Measurements from ENCODE around the gene DBN1. TPM values are rescaled to one million over a fixed set of nuclear protein-coding genes. Genes with fewer than 3 reads are reported as not detected.
A peak's percentile ranks its signal among the peaks of the same experiment; 100 is the strongest.

DBN1 gene
- total RNA-seq, 1 experiment from 2014 or later, result 144 TPM

DNA sequence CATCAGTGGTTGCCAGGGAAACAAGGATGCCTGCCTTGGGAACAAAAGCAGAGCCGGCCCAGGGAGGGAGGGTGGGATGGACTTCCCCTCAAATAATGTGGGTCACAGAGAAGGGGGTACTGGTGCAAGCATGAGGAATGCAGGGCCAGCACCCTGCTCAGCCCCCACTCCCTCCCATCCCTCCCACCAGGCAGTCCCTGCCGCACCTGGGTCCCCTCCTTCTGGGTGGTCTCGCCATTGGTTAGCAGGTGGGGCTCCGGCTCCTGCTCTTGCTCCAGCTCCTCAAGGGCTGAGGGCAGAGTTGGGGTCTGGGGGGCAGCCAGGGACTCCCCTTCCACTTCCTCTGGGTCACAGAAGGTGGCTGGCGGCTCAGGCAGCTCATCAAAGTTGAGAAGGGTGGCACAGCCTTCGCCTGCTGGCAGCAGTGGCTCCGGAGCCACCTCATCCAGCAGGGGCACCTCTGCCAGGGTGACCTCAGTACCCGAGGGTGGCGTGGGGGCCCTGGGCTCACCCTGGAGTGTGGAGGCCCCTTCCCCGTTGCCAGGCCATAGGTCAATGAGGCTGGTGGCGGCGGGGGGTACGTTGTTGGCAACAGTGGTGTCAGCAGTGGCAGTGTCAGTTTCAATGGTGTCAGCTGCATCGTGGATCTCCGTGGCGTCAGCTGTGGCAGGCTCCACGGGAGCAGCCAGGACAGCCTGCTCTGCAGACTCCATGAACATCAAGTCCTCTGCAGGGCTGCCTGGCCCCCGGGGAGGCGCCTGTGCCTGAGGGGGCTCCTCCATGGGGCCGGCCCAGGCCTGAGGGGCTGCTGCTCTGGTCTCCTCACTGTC is 15.4 kb downstream of the DBN1 start:
- H3K4me3 ChIP-seq (ENCODE audit: low read depth, low read length), result no peak overlapping the region
- H3K4me1 ChIP-seq, result peaks cover 7% of the 10 kb centered on the region; the same call in 1 of the 2 replicates
- Mint-ChIP-seq H3K9me3 (ENCODE audit: unreplicated experiment) (no peaks in the 10 kb centered on the region), H3K4me3 (ENCODE audit: unreplicated experiment) (no peak overlapping the region), H3K4me1 (ENCODE audit: low read depth, unreplicated experiment) (peaks cover 12% of the 10 kb centered on the region), H3K27me3 (ENCODE audit: insufficient read depth, unreplicated experiment) (no peaks in the 10 kb centered on the region), H3K27ac (ENCODE audit: unreplicated experiment) (peak overlapping the region; percentile 83), H3K36me3 (ENCODE audit: insufficient read depth, unreplicated experiment) (peaks cover 87% of the 10 kb centered on the region)
- H3K36me3 ChIP-seq (ENCODE audit: control insufficient read depth, insufficient read depth, low read length), result peaks cover 1% of the 10 kb centered on the region
- TF ChIP-seq, protein P1, sequence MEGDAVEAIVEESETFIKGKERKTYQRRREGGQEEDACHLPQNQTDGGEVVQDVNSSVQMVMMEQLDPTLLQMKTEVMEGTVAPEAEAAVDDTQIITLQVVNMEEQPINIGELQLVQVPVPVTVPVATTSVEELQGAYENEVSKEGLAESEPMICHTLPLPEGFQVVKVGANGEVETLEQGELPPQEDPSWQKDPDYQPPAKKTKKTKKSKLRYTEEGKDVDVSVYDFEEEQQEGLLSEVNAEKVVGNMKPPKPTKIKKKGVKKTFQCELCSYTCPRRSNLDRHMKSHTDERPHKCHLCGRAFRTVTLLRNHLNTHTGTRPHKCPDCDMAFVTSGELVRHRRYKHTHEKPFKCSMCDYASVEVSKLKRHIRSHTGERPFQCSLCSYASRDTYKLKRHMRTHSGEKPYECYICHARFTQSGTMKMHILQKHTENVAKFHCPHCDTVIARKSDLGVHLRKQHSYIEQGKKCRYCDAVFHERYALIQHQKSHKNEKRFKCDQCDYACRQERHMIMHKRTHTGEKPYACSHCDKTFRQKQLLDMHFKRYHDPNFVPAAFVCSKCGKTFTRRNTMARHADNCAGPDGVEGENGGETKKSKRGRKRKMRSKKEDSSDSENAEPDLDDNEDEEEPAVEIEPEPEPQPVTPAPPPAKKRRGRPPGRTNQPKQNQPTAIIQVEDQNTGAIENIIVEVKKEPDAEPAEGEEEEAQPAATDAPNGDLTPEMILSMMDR (IDR thresholded peaks at IDR 0.05; ENCODE audit: insufficient read depth in 1 of 2, low read depth in 1 of 2, low read length in 1 of 2, severe bottlenecking in 1 of 2, unreplicated experiment in 1 of 2), result no peak
- POLR2A ChIA-PET, result interaction anchor here (0.6 to 1.2 kb wide), 5 partner anchors 15 to 107 kb away, joined by 3 to 7 read pairs (median 5); partner anchors contain the start of genes GRK6, LMAN2 and PDLIM7
- no peak for DNase-seq
- intact Hi-C loops (cut with micrococcal nuclease; ENCODE audit: unreplicated experiment), result loop anchor here (1.0 to 2.0 kb wide), 3 partner anchors 15 to 43 kb away; partner anchors contain the start of genes DBN1 and GRK6
- no peaks in the 10 kb centered on the region for H3K27me3 ChIP-seq (replicated peaks; ENCODE audit: control insufficient read depth, insufficient read depth, low read length)
- CTCF ChIA-PET, result interaction anchor here (0.5 to 1.8 kb wide), 22 partner anchors 11 to 150 kb away, joined by 3 to 27 read pairs (median 4); partner anchors contain the start of genes DBN1, GRK6, MXD3 and PDLIM7
- BruUV-seq (replicated peaks), result no TSS peak
- H3K9me3 ChIP-seq, result no peaks in the 10 kb centered on the region

DNA sequence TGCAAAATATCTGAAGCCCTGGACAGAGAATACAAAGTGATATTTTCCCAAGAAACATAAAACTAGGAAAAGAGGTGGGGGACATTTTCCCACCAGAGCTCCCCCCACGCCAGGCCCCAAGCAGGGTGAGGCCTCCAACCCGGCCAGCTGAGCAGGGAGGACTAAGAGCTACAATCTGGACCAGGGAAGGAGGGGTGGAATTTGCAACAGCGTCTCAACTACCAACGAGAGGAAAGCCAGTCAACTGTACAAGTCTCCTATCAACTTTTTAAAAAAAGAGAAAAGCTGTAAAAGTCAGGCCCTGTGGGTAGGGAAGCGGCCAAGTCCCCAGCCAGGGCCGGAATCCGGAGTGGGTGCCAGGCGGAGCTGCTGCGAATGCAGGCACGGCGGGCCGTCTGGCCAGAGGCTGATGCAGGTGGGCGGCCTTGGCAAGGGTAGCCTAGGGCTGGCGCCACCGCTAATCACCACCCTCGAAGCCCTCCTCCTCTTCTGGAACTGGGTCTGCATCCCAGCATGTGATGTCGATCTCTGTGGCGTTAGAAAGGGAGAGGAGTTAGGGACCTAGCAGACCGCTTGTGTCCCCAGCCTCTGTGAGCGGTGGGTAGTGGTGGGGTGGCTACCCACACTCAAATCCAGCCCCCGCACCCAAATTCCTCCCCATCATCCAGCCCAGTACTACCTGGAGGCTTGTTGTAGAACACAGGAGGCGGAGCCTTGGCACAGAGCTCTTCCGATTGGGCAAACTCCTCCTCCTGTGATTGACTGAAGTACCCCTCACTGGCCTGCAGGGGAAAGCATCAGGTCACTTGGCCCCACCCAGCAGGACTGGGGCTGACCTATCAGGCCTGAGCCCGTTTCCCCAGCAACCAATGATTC is 16.2 kb downstream of the DBN1 start:
- CTCF ChIA-PET, result interaction anchor here (0.5 to 1.8 kb wide), 24 partner anchors 12 to 149 kb away, joined by 3 to 27 read pairs (median 4); partner anchors contain the start of genes DBN1, GRK6, MXD3 and PDLIM7
- H3K36me3 ChIP-seq (ENCODE audit: control insufficient read depth, insufficient read depth, low read length), result peaks cover 1% of the 10 kb centered on the region; the same call in 1 of the 2 replicates
- intact Hi-C loops (cut with micrococcal nuclease; ENCODE audit: unreplicated experiment), result loop anchor here (1.0 to 2.0 kb wide), 4 partner anchors 16 to 44 kb away; partner anchors contain the start of genes DBN1, GRK6 and PDLIM7
- Mint-ChIP-seq H3K4me3 (ENCODE audit: unreplicated experiment) (no peak overlapping the region), H3K27me3 (ENCODE audit: insufficient read depth, unreplicated experiment) (no peaks in the 10 kb centered on the region), H3K4me1 (ENCODE audit: low read depth, unreplicated experiment) (peaks cover 12% of the 10 kb centered on the region), H3K9me3 (ENCODE audit: unreplicated experiment) (no peaks in the 10 kb centered on the region), H3K36me3 (ENCODE audit: insufficient read depth, unreplicated experiment) (peaks cover 82% of the 10 kb centered on the region), H3K27ac (ENCODE audit: unreplicated experiment) (peak overlapping the region; percentile 87)
- H3K4me1 ChIP-seq, result peaks cover 7% of the 10 kb centered on the region; the same call in 1 of the 2 replicates
- BruUV-seq (replicated peaks), result TSS peak; percentile 23
- TF ChIP-seq, protein P1 (IDR thresholded peaks at IDR 0.05; ENCODE audit: insufficient read depth in 1 of 2, low read depth in 1 of 2, low read length in 1 of 2, severe bottlenecking in 1 of 2, unreplicated experiment in 1 of 2), result peak; percentile 52 to 68
- no peaks in the 10 kb centered on the region for H3K27me3 ChIP-seq (replicated peaks; ENCODE audit: control insufficient read depth, insufficient read depth, low read length)
- H3K4me3 ChIP-seq (ENCODE audit: low read depth, low read length), result no peak overlapping the region
- peak; percentile 96 to 97 for DNase-seq
- POLR2A ChIA-PET, result interaction anchor here (0.6 to 1.2 kb wide), 6 partner anchors 14 to 106 kb away, joined by 3 to 7 read pairs (median 4); partner anchors contain the start of genes GRK6, LMAN2 and PDLIM7
- H3K9me3 ChIP-seq, result no peaks in the 10 kb centered on the region

Measured in Caco-2 (cell line).